ENCODE measurements around the gene METTL5.

GRCh38 chr2:169767243-169767888 lies 57.3 kb downstream of the METTL5 start:
- TF ChIP-seq FOXJ2 (tag; IDR thresholded peaks at IDR 0.05) (no peak), PHB (CRISPR knock-in tag; IDR thresholded peaks at IDR 0.05) (no peak), CTCF (IDR thresholded peaks at IDR 0.05 in 2 of 3, conservative IDR thresholded peaks at IDR 0.05 in 1 of 3; ENCODE audit: insufficient read depth in 2 of 3, low read depth in 1 of 3, low read length in 3 of 3) (peak; percentile 70 to 86 (median 83)), IRF2 (CRISPR knock-in tag; IDR thresholded peaks at IDR 0.05) (no peak), SAFB (IDR thresholded peaks at IDR 0.05; ENCODE audit: borderline replicate concordance, low read depth, low read length) (no peak), SMARCA4 (IDR thresholded peaks at IDR 0.05) (no peak), POLR2A (conservative IDR thresholded peaks at IDR 0.05) (no peak)

Data from K562 (cell line).